Naive thymus-derived CD4-positive, alpha-beta T cell (primary cell): ENCODE results near the gene VAV3. TPM values are rescaled to one million over a fixed set of nuclear protein-coding genes. Genes with fewer than 3 reads are reported as not detected.

Experiments
- ATAC-seq: fragments of 150-1000 bp; cut with Tn5 transposase; 2 replicates; pipeline ENCODE4 v1.10.0; 2021; ENCODE audit warnings: mild to moderate bottlenecking, moderate library complexity
- CTCF ChIA-PET: fragments of 350-600 bp; sonication (Branson Sonifier 250); formaldehyde crosslinking; loops from one replicate; lab custom pipeline; 2021; ENCODE audit warnings: antibody characterized with exemption; lab: Charles Lee
- POLR2A ChIA-PET: fragments of 350-600 bp; sonication (Branson Sonifier 250); formaldehyde crosslinking; loops from one replicate; lab custom pipeline; 2021; ENCODE audit warnings: antibody characterized with exemption, inconsistent platforms; lab: Charles Lee
- DNase-seq, 9 donors: peaks; one replicate each; pipeline versions ENCODE4 v3.0.0 to v3.0.0-alpha.2; 2020 to 2022; ENCODE audit warnings: mixed read lengths in 1 of 9
- H3K27ac ChIP-seq: one replicate; pipeline ENCODE4 v1.7.0; 2013; ENCODE audit warnings: mild to moderate bottlenecking, low read depth, low read length, moderate library complexity
- H3K27me3 ChIP-seq, 2 donors: one replicate each; pipeline ENCODE4 v1.7.0; 2013; ENCODE audit warnings: low read length in 2 of 2, mild to moderate bottlenecking in 2 of 2, moderate library complexity in 2 of 2; ENCODE audit not compliant: control insufficient read depth in 2 of 2, insufficient read depth in 2 of 2
- H3K36me3 ChIP-seq, 3 experiments: 1 replicate in 2 of 3; 2 replicates in 1 of 3; pipeline ENCODE4 v1.7.0; 2013; ENCODE audit warnings: low read length in 3 of 3, mild to moderate bottlenecking in 3 of 3, moderate library complexity in 1 of 3; ENCODE audit not compliant: insufficient read depth in 3 of 3, control insufficient read depth in 2 of 3
- H3K4me1 ChIP-seq, 2 donors: one replicate each; pipeline ENCODE4 v1.7.0; 2013; ENCODE audit warnings: low read length in 2 of 2, mild to moderate bottlenecking in 2 of 2, moderate library complexity in 1 of 2; ENCODE audit not compliant: control insufficient read depth in 2 of 2, insufficient read depth in 2 of 2
- H3K4me3 ChIP-seq: 2 replicates; pipeline ENCODE4 v1.7.0; 2013; ENCODE audit warnings: mild to moderate bottlenecking, low read length
- H3K9me3 ChIP-seq, 3 experiments: 1 replicate in 2 of 3; 2 replicates in 1 of 3; pipeline ENCODE4 v1.7.0; 2013; ENCODE audit warnings: low read length in 3 of 3; ENCODE audit not compliant: control insufficient read depth in 2 of 3
- H3K27ac Mint-ChIP-seq, 9 donors: one replicate each; pipeline ENCODE4 v1.8.0; 2020 to 2022; ENCODE audit warnings: mixed read lengths in 9 of 9, mild to moderate bottlenecking in 8 of 9, moderate library complexity in 5 of 9, inconsistent platforms in 2 of 9
- H3K27me3 Mint-ChIP-seq, 5 donors: one replicate each; pipeline ENCODE4 v1.8.0; 2021 to 2022; ENCODE audit warnings: mixed read lengths in 5 of 5, mild to moderate bottlenecking in 1 of 5
- H3K36me3 Mint-ChIP-seq, 5 donors: one replicate each; pipeline ENCODE4 v1.8.0; 2020 to 2022; ENCODE audit warnings: mixed read lengths in 5 of 5, mild to moderate bottlenecking in 3 of 5, inconsistent platforms in 1 of 5
- H3K4me1 Mint-ChIP-seq, 7 donors: one replicate each; pipeline ENCODE4 v1.8.0; 2020 to 2022; ENCODE audit warnings: mixed read lengths in 7 of 7, mild to moderate bottlenecking in 3 of 7, inconsistent platforms in 1 of 7
- H3K4me3 Mint-ChIP-seq, 10 donors: one replicate each; pipeline ENCODE4 v1.8.0; 2020 to 2022; ENCODE audit warnings: mild to moderate bottlenecking in 10 of 10, mixed read lengths in 10 of 10, moderate library complexity in 6 of 10, inconsistent platforms in 2 of 10
- H3K9me3 Mint-ChIP-seq, 11 donors: one replicate each; pipeline ENCODE4 v1.8.0; 2020 to 2022; ENCODE audit warnings: mixed read lengths in 11 of 11, mild to moderate bottlenecking in 4 of 11, inconsistent platforms in 1 of 11, moderate library complexity in 1 of 11
- intact Hi-C, 2 donors: fragments of 100-400 bp; cut with micrococcal nuclease; formaldehyde crosslinking; loops; one replicate each; pipeline ENCODE4 v1.15.1; 2023
- polyA plus RNA-seq, 2 donors: library from polyadenylated mRNA; unstranded; fragments of 300-500 nt; fragmentation: Illumina TruSeq; gene quantifications; one replicate each; pipeline ENCODE4 v1.2.3, GENCODE V29; 2021
- total RNA-seq, 6 experiments: library from RNA in 5 of 6; stranded (reverse) in 5 of 6; gene quantifications; 1 replicate in 5 of 6; 2 replicates in 1 of 6; pipeline ENCODE4 v1.2.3 and lab custom pipeline; 2021 to 2026

VAV3 gene
- total and polyA plus RNA-seq, 7 experiments from 2014 or later: 1.3 to 23.2 (median 2.7) TPM

DNA sequence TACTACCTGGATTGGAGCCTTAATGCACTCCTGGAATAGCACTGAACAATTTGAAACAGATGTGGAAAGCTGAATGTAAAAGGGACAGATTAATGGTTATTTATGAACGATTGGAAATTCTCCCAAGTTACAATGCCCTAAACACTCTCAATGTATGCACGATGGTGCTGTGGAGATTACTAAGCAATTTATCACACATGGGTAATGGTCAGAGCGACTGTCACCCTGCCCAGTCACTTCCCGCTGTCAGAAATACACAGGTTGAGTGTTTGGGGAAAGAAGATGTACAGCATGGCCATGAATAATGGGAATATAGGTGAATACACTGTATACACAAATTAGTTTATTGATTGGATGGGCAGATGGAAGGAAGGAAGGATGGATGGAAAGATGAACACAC is 342.4 kb downstream of the VAV3 start:
- DNase-seq (no peak), ATAC-seq (no peak)
- intact Hi-C loops: no loop called here
- H3K4me3 Mint-ChIP-seq: no peak overlapping the region
- Histone ChIP-seq H3K4me3 (no peak overlapping the region), H3K9me3 (no peaks in the 10 kb centered on the region), H3K36me3 (no peaks in the 10 kb centered on the region), H3K4me1 (no peaks in the 10 kb centered on the region), H3K27ac (no peak overlapping the region), H3K27me3 (no peaks in the 10 kb centered on the region)
- no peak overlapping the region for H3K27ac Mint-ChIP-seq
- H3K27me3 Mint-ChIP-seq: no peaks in the 10 kb centered on the region
- H3K9me3 Mint-ChIP-seq: no peaks in the 10 kb centered on the region
- ChIA-PET POLR2A (no interaction called here), CTCF (no interaction called here)
- H3K36me3 Mint-ChIP-seq: peaks cover 0 to 4% (median 0%) of the 10 kb centered on the region in 5 donors
- H3K4me1 Mint-ChIP-seq: peaks cover 0 to 6% (median 0%) of the 10 kb centered on the region in 7 donors

DNA sequence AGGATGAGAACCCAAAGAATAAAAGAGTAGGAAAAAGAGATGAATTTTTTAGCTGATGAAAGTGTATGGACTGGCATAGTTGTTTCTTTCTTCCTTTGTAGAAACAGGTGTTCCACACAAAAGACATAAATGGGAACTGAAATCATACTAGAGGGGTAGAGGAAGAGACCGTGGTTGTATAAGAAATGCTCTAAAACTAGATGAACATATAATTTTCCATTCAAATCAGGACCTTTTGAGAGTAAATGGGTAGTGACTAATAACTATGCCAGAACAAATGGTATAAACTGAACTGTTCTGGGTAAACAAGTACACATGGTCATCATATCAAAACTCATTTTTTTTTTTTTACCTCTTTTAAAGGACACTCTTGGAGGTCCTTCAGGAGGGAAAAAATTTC is 344.2 kb downstream of the VAV3 start:
- ATAC-seq: no peak

DNA sequence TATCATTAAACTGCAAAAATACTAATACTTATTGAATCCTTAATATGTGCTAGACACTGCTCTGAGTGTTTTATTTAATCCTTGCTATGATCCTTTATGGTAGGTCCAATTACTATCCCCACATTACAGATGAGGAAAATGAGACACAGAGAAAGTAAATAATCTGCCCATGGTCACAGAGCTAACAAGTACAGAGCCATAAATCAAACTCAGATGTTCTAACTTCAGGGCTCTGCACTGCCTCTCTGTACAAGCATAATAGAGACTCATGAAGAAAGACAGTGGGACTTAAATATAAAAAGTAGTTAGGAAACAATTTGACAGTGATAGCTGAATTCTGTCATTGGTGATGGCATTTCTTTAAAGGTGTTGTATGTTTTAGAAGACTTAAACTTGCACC is 346.4 kb downstream of the VAV3 start:
- ChIA-PET POLR2A (no interaction called here), CTCF (no interaction called here)
- Histone ChIP-seq H3K27ac (no peak overlapping the region), H3K4me3 (no peak overlapping the region), H3K27me3 (no peaks in the 10 kb centered on the region), H3K9me3 (peaks cover 0 to 5% (median 0%) of the 10 kb centered on the region in 3 experiments), H3K36me3 (no peaks in the 10 kb centered on the region), H3K4me1 (no peaks in the 10 kb centered on the region)
- intact Hi-C loops: no loop called here
- ATAC-seq (no peak), DNase-seq (no peak)
- Mint-ChIP-seq H3K9me3 (peaks cover 0 to 18% (median 4%) of the 10 kb centered on the region in 11 donors), H3K27ac (no peak overlapping the region), H3K36me3 (peaks cover 2 to 34% (median 25%) of the 10 kb centered on the region in 5 donors), H3K27me3 (no peaks in the 10 kb centered on the region), H3K4me3 (no peak overlapping the region), H3K4me1 (peaks cover 0 to 6% (median 0%) of the 10 kb centered on the region in 7 donors)

More for the DNA sequence above, 344.2 kb downstream of the VAV3 start:
- H3K4me1 Mint-ChIP-seq: peaks cover 0 to 6% (median 0%) of the 10 kb centered on the region in 7 donors
- Histone ChIP-seq H3K27me3 (no peaks in the 10 kb centered on the region), H3K27ac (no peak overlapping the region), H3K36me3 (no peaks in the 10 kb centered on the region), H3K9me3 (peaks cover 0 to 5% (median 0%) of the 10 kb centered on the region in 3 experiments), H3K4me1 (no peaks in the 10 kb centered on the region), H3K4me3 (no peak overlapping the region)
- ChIA-PET CTCF (interaction anchor here (0.7 kb wide), 1 partner anchor 236 kb away, joined by 3 read pairs; no protein-coding TSS in a partner anchor), POLR2A (no interaction called here)
- DNase-seq: no peak
- H3K9me3 Mint-ChIP-seq: peaks cover 0 to 9% (median 0%) of the 10 kb centered on the region in 11 donors
- H3K27ac Mint-ChIP-seq: no peak overlapping the region
- intact Hi-C loops: no loop called here
- peaks cover 0 to 16% (median 9%) of the 10 kb centered on the region in 5 donors for H3K36me3 Mint-ChIP-seq
- H3K27me3 Mint-ChIP-seq: no peaks in the 10 kb centered on the region
- no peak overlapping the region for H3K4me3 Mint-ChIP-seq

DNA sequence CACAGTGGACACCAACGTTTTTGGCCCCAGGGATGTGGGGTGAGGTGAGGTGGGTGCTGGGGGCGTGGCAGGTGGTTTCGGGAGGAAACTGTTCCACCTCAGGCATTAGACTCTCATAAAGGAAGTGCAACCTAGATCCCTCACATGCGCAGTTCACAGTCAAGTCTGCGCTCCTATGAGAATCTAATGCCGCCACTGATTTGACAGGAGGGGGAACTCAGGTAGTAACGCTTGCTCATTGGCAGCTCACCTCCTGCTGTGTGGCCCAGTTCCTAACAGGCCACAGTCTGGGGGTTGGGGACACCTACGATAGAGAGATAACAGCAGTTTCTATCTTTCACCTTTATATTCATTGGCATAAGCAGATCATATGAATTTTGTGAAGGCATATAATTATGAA is 347.1 kb downstream of the VAV3 start:
- H3K36me3 Mint-ChIP-seq: peaks cover 2 to 39% (median 28%) of the 10 kb centered on the region in 5 donors
- Histone ChIP-seq H3K9me3 (peaks cover 0 to 5% (median 0%) of the 10 kb centered on the region in 3 experiments), H3K36me3 (no peaks in the 10 kb centered on the region), H3K4me1 (no peaks in the 10 kb centered on the region), H3K27ac (no peak overlapping the region), H3K4me3 (no peak overlapping the region), H3K27me3 (no peaks in the 10 kb centered on the region)
- DNase-seq (no peak), ATAC-seq (no peak)
- no peak overlapping the region for H3K27ac Mint-ChIP-seq
- H3K9me3 Mint-ChIP-seq: peaks cover 0 to 23% (median 6%) of the 10 kb centered on the region in 11 donors
- peaks cover 0 to 6% (median 0%) of the 10 kb centered on the region in 7 donors for H3K4me1 Mint-ChIP-seq
- CTCF ChIA-PET: no interaction called here
- H3K27me3 Mint-ChIP-seq: no peaks in the 10 kb centered on the region
- POLR2A ChIA-PET: no interaction called here
- no peak overlapping the region for H3K4me3 Mint-ChIP-seq
- intact Hi-C loops: no loop called here

DNA sequence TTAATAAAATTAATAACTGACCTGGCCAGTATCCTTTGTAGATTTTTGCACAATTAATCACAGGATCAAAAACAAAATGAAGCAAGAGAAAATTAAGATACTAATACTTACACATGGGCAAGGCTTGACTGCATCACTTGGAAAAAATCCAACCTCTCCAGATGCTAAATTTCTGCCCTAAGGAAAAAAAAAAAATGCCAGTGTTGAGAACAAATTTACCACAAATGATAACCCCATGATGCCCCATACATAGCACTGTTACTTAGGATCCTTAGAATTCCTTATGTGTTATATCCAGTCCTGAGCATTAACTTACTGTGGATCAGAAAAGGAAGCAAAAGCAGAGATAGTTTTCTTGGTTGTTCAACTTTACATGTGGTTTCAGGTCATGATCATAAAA is 347.5 kb downstream of the VAV3 start:
- DNase-seq: no peak
- peaks cover 0 to 5% (median 0%) of the 10 kb centered on the region in 3 experiments for H3K9me3 ChIP-seq
- no peak overlapping the region for H3K4me3 ChIP-seq
- no peaks in the 10 kb centered on the region for H3K27me3 Mint-ChIP-seq
- H3K27ac Mint-ChIP-seq: no peak overlapping the region
- no peak overlapping the region for H3K4me3 Mint-ChIP-seq
- ChIA-PET CTCF (no interaction called here), POLR2A (no interaction called here)
- H3K4me1 Mint-ChIP-seq: peaks cover 0 to 2% (median 0%) of the 10 kb centered on the region in 7 donors
- no peaks in the 10 kb centered on the region for H3K36me3 ChIP-seq
- intact Hi-C loops: no loop called here
- no peak overlapping the region for H3K27ac ChIP-seq
- no peaks in the 10 kb centered on the region for H3K4me1 ChIP-seq
- no peaks in the 10 kb centered on the region for H3K27me3 ChIP-seq
- H3K9me3 Mint-ChIP-seq: peaks cover 2 to 28% (median 10%) of the 10 kb centered on the region in 11 donors
- H3K36me3 Mint-ChIP-seq: peaks cover 2 to 43% (median 32%) of the 10 kb centered on the region in 5 donors
- ATAC-seq: no peak

DNA sequence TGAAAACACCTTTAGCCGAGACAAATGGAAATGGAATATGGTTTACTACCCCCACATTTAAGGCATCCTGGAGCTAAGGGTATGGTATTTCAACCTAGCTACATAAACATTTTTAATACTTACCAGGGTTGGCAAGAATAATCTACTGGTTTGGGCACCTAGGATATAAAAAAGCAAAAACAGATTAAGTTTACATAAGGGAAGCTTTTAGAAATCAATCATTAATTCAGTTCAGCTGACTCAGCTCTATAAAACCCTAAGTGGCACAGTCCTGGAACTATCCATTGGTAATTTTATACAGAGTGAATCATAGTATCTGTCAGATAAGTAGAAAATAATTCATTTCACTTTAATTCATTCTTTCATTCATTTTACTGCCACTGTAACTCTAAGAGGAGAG is 355.2 kb downstream of the VAV3 start:
- Mint-ChIP-seq H3K27ac (no peak overlapping the region), H3K4me3 (no peak overlapping the region), H3K27me3 (no peaks in the 10 kb centered on the region), H3K9me3 (peaks cover 0 to 39% (median 15%) of the 10 kb centered on the region in 11 donors), H3K4me1 (no peaks in the 10 kb centered on the region), H3K36me3 (peaks cover 0 to 38% (median 22%) of the 10 kb centered on the region in 5 donors)
- Histone ChIP-seq H3K27ac (no peak overlapping the region), H3K9me3 (no peaks in the 10 kb centered on the region), H3K36me3 (no peaks in the 10 kb centered on the region), H3K4me1 (no peaks in the 10 kb centered on the region), H3K27me3 (no peaks in the 10 kb centered on the region), H3K4me3 (no peak overlapping the region)
- POLR2A ChIA-PET: no interaction called here
- intact Hi-C loops: no loop called here
- DNase-seq: no peak
- ATAC-seq: no peak
- CTCF ChIA-PET: no interaction called here

DNA sequence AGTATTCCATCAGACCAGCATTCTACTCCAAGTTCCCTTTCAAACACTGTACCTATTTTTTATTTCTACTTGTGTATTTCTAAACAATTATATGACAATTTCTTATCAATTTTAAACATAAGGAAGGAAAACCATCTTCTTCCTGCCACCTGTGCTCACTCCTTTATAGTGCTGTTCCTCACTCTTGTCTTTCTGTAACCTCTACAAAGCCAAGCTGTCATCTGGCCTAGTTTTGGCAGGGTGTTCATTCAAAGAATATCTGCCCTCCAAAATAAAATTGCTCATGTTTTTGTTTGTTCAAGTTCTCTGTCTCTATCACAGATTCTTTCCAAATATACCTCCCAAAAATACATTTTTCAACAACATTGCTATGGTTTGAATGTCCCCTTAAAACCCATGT is 360.2 kb downstream of the VAV3 start:
- H3K4me1 Mint-ChIP-seq: peaks cover 0 to 11% (median 0%) of the 10 kb centered on the region in 7 donors
- Histone ChIP-seq H3K27me3 (no peaks in the 10 kb centered on the region), H3K36me3 (no peaks in the 10 kb centered on the region), H3K4me3 (no peak overlapping the region), H3K9me3 (no peaks in the 10 kb centered on the region), H3K27ac (no peak overlapping the region), H3K4me1 (no peaks in the 10 kb centered on the region)
- ChIA-PET POLR2A (interaction anchor here (0.5 kb wide), 1 partner anchor 260 kb away, joined by 3 read pairs; no protein-coding TSS in a partner anchor), CTCF (no interaction called here)
- DNase-seq (no peak), ATAC-seq (no peak)
- peaks cover 0 to 17% (median 4%) of the 10 kb centered on the region in 5 donors for H3K36me3 Mint-ChIP-seq
- no peaks in the 10 kb centered on the region for H3K27me3 Mint-ChIP-seq
- H3K27ac Mint-ChIP-seq: no peak overlapping the region
- H3K9me3 Mint-ChIP-seq: peaks cover 0 to 17% (median 5%) of the 10 kb centered on the region in 11 donors
- no peak overlapping the region for H3K4me3 Mint-ChIP-seq
- intact Hi-C loops: no loop called here
